ENCODE results near the gene OR52E2.

Gene OR52E2

GRCh38 chr11:5038341-5038740, 21.1 kb downstream of the OR52E2 start:
- TF ChIP-seq, protein P1, sequence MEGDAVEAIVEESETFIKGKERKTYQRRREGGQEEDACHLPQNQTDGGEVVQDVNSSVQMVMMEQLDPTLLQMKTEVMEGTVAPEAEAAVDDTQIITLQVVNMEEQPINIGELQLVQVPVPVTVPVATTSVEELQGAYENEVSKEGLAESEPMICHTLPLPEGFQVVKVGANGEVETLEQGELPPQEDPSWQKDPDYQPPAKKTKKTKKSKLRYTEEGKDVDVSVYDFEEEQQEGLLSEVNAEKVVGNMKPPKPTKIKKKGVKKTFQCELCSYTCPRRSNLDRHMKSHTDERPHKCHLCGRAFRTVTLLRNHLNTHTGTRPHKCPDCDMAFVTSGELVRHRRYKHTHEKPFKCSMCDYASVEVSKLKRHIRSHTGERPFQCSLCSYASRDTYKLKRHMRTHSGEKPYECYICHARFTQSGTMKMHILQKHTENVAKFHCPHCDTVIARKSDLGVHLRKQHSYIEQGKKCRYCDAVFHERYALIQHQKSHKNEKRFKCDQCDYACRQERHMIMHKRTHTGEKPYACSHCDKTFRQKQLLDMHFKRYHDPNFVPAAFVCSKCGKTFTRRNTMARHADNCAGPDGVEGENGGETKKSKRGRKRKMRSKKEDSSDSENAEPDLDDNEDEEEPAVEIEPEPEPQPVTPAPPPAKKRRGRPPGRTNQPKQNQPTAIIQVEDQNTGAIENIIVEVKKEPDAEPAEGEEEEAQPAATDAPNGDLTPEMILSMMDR (IDR thresholded peaks at IDR 0.05; ENCODE audit: insufficient read depth, low read length, missing control alignments), result no peak
- ChIA-PET POLR2A (no interaction called here), CTCF (no interaction called here)
- DNase-seq (ENCODE audit: low read depth, low spot score), result no peak
- no peak overlapping the region for H3K4me3 ChIP-seq (ENCODE audit: low read depth, low read length)

DNA sequence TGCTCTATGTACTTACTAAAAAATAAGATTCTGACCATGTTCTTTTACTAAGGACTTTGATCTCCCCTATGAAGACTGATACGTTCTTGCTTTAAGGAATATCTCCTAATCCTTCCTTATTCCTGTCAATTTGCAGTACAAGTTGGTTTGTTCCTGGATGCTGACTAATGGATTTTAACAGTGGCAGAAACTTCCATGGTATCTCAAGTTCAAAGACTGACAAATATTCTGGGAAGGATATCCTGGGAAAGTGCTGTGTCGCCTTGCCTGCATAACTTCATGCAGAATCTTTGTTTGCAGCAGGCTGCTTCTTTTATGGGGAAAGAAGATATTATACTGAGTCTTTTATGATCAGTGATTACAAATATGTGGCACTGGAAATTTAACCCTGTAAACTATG, 21.5 kb downstream of the OR52E2 start:
- DNase-seq (ENCODE audit: low read depth, low spot score), result no peak
- TF ChIP-seq, protein P1 (IDR thresholded peaks at IDR 0.05; ENCODE audit: insufficient read depth, low read length, missing control alignments), result no peak
- ChIA-PET POLR2A (no interaction called here), CTCF (no interaction called here)
- no peak overlapping the region for H3K4me3 ChIP-seq (ENCODE audit: low read depth, low read length)

GRCh38 chr11:5036669-5037068, 22.8 kb downstream of the OR52E2 start:
- TF ChIP-seq, protein P1 (IDR thresholded peaks at IDR 0.05; ENCODE audit: insufficient read depth, low read length, missing control alignments), result no peak
- POLR2A ChIA-PET, result no interaction called here
- CTCF ChIA-PET, result no interaction called here

DNA sequence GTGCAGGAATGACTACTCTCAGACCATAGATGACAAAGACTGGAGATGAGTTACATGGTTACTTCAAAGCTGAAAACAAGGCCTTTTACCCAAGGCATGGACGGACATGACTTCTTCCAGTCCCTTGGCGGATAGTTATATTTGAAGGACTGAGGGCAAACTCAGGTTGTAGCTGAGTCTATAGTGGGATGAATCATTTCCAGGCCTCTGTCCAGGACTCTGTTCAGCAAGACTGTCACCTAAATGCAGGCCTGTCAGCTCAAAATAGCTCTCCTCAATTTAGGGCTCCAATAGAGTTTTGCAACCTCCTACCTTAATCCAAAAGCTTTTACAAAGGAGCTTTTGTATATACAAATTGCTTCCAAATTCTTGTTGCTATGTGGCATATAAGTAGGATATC, 37.4 kb downstream of the OR52E2 start:
- ChIA-PET POLR2A (no interaction called here), CTCF (no interaction called here)
- no peak for DNase-seq (ENCODE audit: low read depth, low spot score)
- no peak overlapping the region for H3K4me3 ChIP-seq (ENCODE audit: low read depth, low read length)
- TF ChIP-seq, protein P1 (IDR thresholded peaks at IDR 0.05; ENCODE audit: insufficient read depth, low read length, missing control alignments), result no peak

More at GRCh38 chr11:5036669-5037068, 22.8 kb downstream of the OR52E2 start:
- H3K4me3 ChIP-seq (ENCODE audit: low read depth, low read length), result no peak overlapping the region
- no peak for DNase-seq (ENCODE audit: low read depth, low spot score)

DNA sequence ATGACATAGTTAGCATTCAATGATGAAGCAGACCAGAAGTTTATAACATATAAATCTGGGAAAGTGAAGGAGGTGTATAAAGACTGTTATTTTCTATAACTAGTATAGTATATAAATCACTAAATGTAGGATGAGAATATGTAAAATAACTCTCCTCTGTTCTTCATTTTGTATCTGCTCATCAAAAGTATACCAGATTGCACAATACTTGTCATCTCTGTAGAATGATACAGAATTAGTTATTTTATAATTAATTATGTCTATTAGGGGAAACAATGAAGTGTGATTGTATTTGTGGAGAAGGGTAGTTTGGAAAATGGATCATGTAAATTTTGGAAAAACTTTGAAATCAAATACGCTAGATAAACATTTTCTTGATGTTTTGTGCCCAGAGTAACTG, 46.4 kb downstream of the OR52E2 start:
- DNase-seq (ENCODE audit: low read depth, low spot score), result no peak
- H3K4me3 ChIP-seq (ENCODE audit: low read depth, low read length), result no peak overlapping the region
- POLR2A ChIA-PET, result no interaction called here
- TF ChIP-seq, protein P1 (IDR thresholded peaks at IDR 0.05; ENCODE audit: insufficient read depth, low read length, missing control alignments), result no peak
- CTCF ChIA-PET, result interaction anchor here (1.2 kb wide), 1 partner anchor 385 kb away, joined by 3 read pairs; no protein-coding TSS in a partner anchor

GRCh38 chr11:5011254-5011653, 48.2 kb downstream of the OR52E2 start:
- no peak for DNase-seq (ENCODE audit: low read depth, low spot score)
- TF ChIP-seq, protein P1 (IDR thresholded peaks at IDR 0.05; ENCODE audit: insufficient read depth, low read length, missing control alignments), result no peak
- H3K4me3 ChIP-seq (ENCODE audit: low read depth, low read length), result no peak overlapping the region
- CTCF ChIA-PET, result no interaction called here
- POLR2A ChIA-PET, result no interaction called here

Measured in AG04449 (cell line).